Gastroesophageal sphincter (tissue), 4 donors: ENCODE results near the gene ZNF496. TPM values are rescaled to one million over a fixed set of nuclear protein-coding genes. Genes with fewer than 3 reads are reported as not detected.

Experiments
- ATAC-seq: fragments of 150-250 bp; one replicate; pipeline ENCODE4 v1.9.1; 2016; ENCODE audit warnings: mild to moderate bottlenecking, moderate library complexity
- H3K27ac ChIP-seq, 4 donors: fragments of 200-600 bp; sonication (generic) in 3 of 4; 1 replicate in 3 of 4; 2 replicates in 1 of 4; pipeline ENCODE4 v1.5.1; 2016 to 2019
- H3K27me3 ChIP-seq: fragments of 200-600 bp; sonication (generic); one replicate; pipeline ENCODE4 v1.5.1; 2019
- H3K36me3 ChIP-seq, 2 donors: fragments of 200-600 bp; sonication (generic); one replicate each; pipeline ENCODE4 v1.5.1; 2019; ENCODE audit warnings: control low read depth in 1 of 2
- H3K4me1 ChIP-seq, 3 donors: fragments of 200-600 bp; sonication (generic); 1 replicate in 2 of 3; 2 replicates in 1 of 3; pipeline ENCODE4 v1.5.1; 2016 to 2019; ENCODE audit warnings: control low read depth in 2 of 3
- H3K4me3 ChIP-seq, 2 donors: fragments of 200-600 bp; sonication (generic); one replicate each; pipeline ENCODE4 v1.5.1; 2019; ENCODE audit warnings: mild to moderate bottlenecking in 1 of 2, moderate library complexity in 1 of 2
- H3K9me3 ChIP-seq, 3 donors: fragments of 200-600 bp; sonication (generic); one replicate each; pipeline ENCODE4 v1.5.1; 2017 to 2019; ENCODE audit warnings: control low read depth in 2 of 3
- EP300 ChIP-seq: sonication (generic); formaldehyde crosslinking; IDR thresholded peaks from one replicate; pipeline ENCODE4 v1.6.1; 2017; ENCODE audit warnings: antibody characterized with exemption, mild to moderate bottlenecking
- POLR2A ChIP-seq, 2 donors: fragments of 450-650 bp; IDR thresholded peaks; one replicate each; pipeline ENCODE4 v1.6.1; 2017; ENCODE audit warnings: antibody characterized with exemption in 2 of 2, mild to moderate bottlenecking in 2 of 2, moderate library complexity in 1 of 2
- POLR2AphosphoS5 ChIP-seq: sonication (generic); formaldehyde crosslinking; IDR thresholded peaks from one replicate; pipeline ENCODE4 v1.6.1; 2017; ENCODE audit warnings: antibody characterized with exemption
- WGBS, 2 donors: methylation state at CpG; one replicate each; pipeline ENCODE4 v1.1.5; 2018; ENCODE audit warnings: low coverage in 1 of 2; 5-methylcytosine and 5-hydroxymethylcytosine counted together
- small RNA-seq, 4 donors: library from RNA; depleted of rRNA; stranded (forward); fragments of <200 nt; gene quantifications; one replicate each; pipeline ENCODE3, GENCODE V24; 2016
- total RNA-seq, 4 donors: library from RNA; depleted of rRNA; stranded (reverse); fragments of >200 nt; gene quantifications; one replicate each; pipeline ENCODE4 v1.1.0, GENCODE V29; 2016
- TF ChIP-seq, protein P1 (sequence below), 4 experiments: fragments of 200-600 bp in 2 of 4; fragments of 450-650 bp in 2 of 4; sonication (generic) in 1 of 4; IDR thresholded peaks; one replicate each; pipeline ENCODE4 v1.5.1; 2017 to 2019; ENCODE audit warnings: antibody characterized with exemption in 4 of 4, mild to moderate bottlenecking in 2 of 4, moderate library complexity in 2 of 4

ZNF496 gene
- total RNA-seq, 4 donors from 2014 or later = 27.2 to 44.8 (median 40.6) TPM

DNA sequence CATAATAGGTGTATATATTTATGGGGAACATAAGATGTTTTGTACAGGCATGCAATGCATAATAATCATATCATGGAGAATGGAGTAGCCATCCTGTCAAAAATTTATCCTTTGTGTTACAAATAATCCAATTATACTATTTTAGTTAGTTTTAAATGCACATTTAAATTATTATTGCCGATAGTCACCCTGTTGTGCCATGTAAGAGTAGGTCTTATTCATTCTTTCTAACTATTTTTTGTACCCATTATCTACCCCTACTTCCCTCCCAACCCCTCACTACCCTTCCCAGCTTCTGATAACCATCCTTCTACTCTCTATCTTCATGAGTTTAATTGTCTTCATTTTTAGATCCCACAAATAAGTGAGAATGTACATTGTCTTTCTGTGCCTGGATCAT lies 84.1 kb downstream of the ZNF496 start:
- Histone ChIP-seq H3K27ac (no peak overlapping the region), H3K9me3 (peaks cover 0 to 27% (median 0%) of the 10 kb centered on the region in 3 donors), H3K27me3 (no peaks in the 10 kb centered on the region), H3K4me1 (no peaks in the 10 kb centered on the region), H3K36me3 (no peaks in the 10 kb centered on the region), H3K4me3 (no peak overlapping the region)
- 83 to 100% methylated on average over 1 of the region's 1 CpG for WGBS, 2 donors
- ATAC-seq = no peak
- TF ChIP-seq EP300 (no peak), POLR2A (IDR thresholded peaks at IDR 0.05) (no peak), POLR2AphosphoS5 (no peak)
- TF ChIP-seq, protein P1, sequence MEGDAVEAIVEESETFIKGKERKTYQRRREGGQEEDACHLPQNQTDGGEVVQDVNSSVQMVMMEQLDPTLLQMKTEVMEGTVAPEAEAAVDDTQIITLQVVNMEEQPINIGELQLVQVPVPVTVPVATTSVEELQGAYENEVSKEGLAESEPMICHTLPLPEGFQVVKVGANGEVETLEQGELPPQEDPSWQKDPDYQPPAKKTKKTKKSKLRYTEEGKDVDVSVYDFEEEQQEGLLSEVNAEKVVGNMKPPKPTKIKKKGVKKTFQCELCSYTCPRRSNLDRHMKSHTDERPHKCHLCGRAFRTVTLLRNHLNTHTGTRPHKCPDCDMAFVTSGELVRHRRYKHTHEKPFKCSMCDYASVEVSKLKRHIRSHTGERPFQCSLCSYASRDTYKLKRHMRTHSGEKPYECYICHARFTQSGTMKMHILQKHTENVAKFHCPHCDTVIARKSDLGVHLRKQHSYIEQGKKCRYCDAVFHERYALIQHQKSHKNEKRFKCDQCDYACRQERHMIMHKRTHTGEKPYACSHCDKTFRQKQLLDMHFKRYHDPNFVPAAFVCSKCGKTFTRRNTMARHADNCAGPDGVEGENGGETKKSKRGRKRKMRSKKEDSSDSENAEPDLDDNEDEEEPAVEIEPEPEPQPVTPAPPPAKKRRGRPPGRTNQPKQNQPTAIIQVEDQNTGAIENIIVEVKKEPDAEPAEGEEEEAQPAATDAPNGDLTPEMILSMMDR (IDR thresholded peaks at IDR 0.05) = no peak

Small RNA genes lying within 50 kb of the gene (small RNA-seq; reads per million reads assigned to genes)
- 0 reads per million in 4 donors for gene RF00019

Other genes starting within 250 kb of the ZNF496 start
- 10 to 100 TPM in 1 of 4 donors, 1 to 10 TPM in 3; 5.3 to 10.7 (median 7.1) TPM for gene ZNF669, start 227.5 kb downstream of the ZNF496 start, total RNA-seq
- 10 to 100 TPM; 22.6 to 58.1 (median 46.8) TPM for gene ZNF124, start 159.8 kb downstream of the ZNF496 start, total RNA-seq
- gene VN1R5, start 75.8 kb downstream of the ZNF496 start, total RNA-seq = not detected
- gene NLRP3, start 84.3 kb upstream of the ZNF496 start, total RNA-seq = 1 to 10 TPM in 3 of 4 donors, under 1 TPM in 1; 0.66 to 3.7 (median 3.1) TPM
- gene OR2B11, start 126.2 kb upstream of the ZNF496 start, total RNA-seq = not detected
- gene OR2C3, start 204.6 kb upstream of the ZNF496 start, total RNA-seq = under 1 TPM in 1 of 4 donors, not detected in 3; 0.08 TPM
- 1 to 10 TPM in 1 of 4 donors, under 1 TPM in 3; 0.31 to 4.1 (median 0.69) TPM for gene GCSAML, start 217.3 kb upstream of the ZNF496 start, total RNA-seq